Ovary (tissue), 9 donors: ENCODE results near the gene QSOX1. TPM values are rescaled to one million over a fixed set of nuclear protein-coding genes. Genes with fewer than 3 reads are reported as not detected.

Experiments
- DNase-seq, 5 donors: peaks; one replicate each; pipeline ENCODE4 v3.0.0-alpha.2; 2019 to 2020
- H3K27ac ChIP-seq, 2 donors: fragments of 200-600 bp; one replicate each; pipeline versions ENCODE4 v1.5.1 to v1.8.0; 2019 to 2022
- H3K27me3 ChIP-seq: fragments of 200-600 bp; one replicate; pipeline ENCODE4 v1.8.0; 2022
- H3K36me3 ChIP-seq: fragments of 200-600 bp; sonication (generic); one replicate; pipeline ENCODE4 v1.5.1; 2019
- H3K4me1 ChIP-seq: one replicate; pipeline ENCODE4 v1.8.1; 2013; ENCODE audit warnings: mild to moderate bottlenecking, moderate library complexity; ENCODE audit not compliant: insufficient read depth
- H3K4me3 ChIP-seq: fragments of 200-600 bp; sonication (generic); one replicate; pipeline ENCODE4 v1.5.1; 2017
- H3K9me3 ChIP-seq, 2 donors: fragments of 200-600 bp in 1 of 2; sonication (generic) in 1 of 2; one replicate each; pipeline versions ENCODE4 v1.5.1 to v1.8.1; 2013 to 2019; ENCODE audit warnings: mild to moderate bottlenecking in 1 of 2, moderate library complexity in 1 of 2
- CTCF ChIP-seq, 3 donors: fragments of 450-650 bp in 2 of 3; fragments of 200-600 bp in 1 of 3; IDR thresholded peaks; one replicate each; pipeline versions ENCODE4 v1.5.1 to v1.8.0; 2016 to 2022; ENCODE audit warnings: antibody characterized with exemption in 3 of 3, mild to moderate bottlenecking in 1 of 3
- EP300 ChIP-seq: sonication (generic); formaldehyde crosslinking; IDR thresholded peaks from one replicate; pipeline ENCODE4 v1.6.1; 2017; ENCODE audit warnings: antibody characterized with exemption
- POLR2A ChIP-seq: fragments of 450-650 bp; IDR thresholded peaks from one replicate; pipeline ENCODE4 v1.6.1; 2017; ENCODE audit warnings: antibody characterized with exemption, mild to moderate bottlenecking, moderate library complexity
- WGBS, 3 donors: extraction: QIAGEN DNeasy Blood & Tissue Kit in 1 of 3; methylation state at CpG; one replicate each; pipeline versions ENCODE4 v1.1.5 to v1.1.7; 2013 to 2017; 5-methylcytosine and 5-hydroxymethylcytosine counted together
- intact Hi-C, 4 donors: fragments of 100-400 bp; cut with DNase I; formaldehyde crosslinking; loops; one replicate each; pipeline versions ENCODE4 v1.11.0 to v1.15.1; 2022 to 2023
- polyA plus RNA-seq, 2 donors: library from polyadenylated mRNA; stranded (reverse); fragments of 200-250 nt in 1 of 2; fragments of 350-450 nt in 1 of 2; fragmentation: Illumina TruSeq in 1 of 2; extraction: RNeasy Lipid Tissue Mini Kit (QIAGEN cat#74804) in 1 of 2; gene quantifications; one replicate each; pipeline ENCODE4 v1.2.3, GENCODE V29; 2013 to 2014
- total RNA-seq, 7 donors: library from RNA; depleted of rRNA in 2 of 7; stranded (reverse); fragments of >200 nt in 2 of 7; fragmentation: NEBNext Ultra II Directional in 3 of 7; extraction: Animal tissue kit (Norgen Biotek cat#: 25700) in 3 of 7; gene quantifications; one replicate each; pipeline versions ENCODE4 v1.1.0 to v1.2.4, GENCODE V29; 2016 to 2023
- donor health status: DM: no; HTN: no; CAD: no; lungs with moderate emphysema.
- donor health status: DM: no; HTN: no; CAD: no.
- donor health status: Bipolar disorder and iron deficiency.
- donor health status: DM: yes; HTN: yes; CAD: no.
- donor health status: DM: no; HTN: no; CAD: no.
- donor health status: DM: yes; HTN: yes; CAD: no.

Gene QSOX1
- total and polyA plus RNA-seq, 9 donors, result 57.8 to 475 (median 155) TPM

GRCh38 chr1:180230791-180231505 is 76.3 kb downstream of the QSOX1 start:
- DNase-seq, result no peak
- Histone ChIP-seq H3K27me3 (peaks cover 5% of the 10 kb centered on the region), H3K4me1 (peaks cover 11% of the 10 kb centered on the region), H3K4me3 (peak overlapping the region; percentile 47), H3K27ac (no peak overlapping the region), H3K9me3 (no peaks in the 10 kb centered on the region), H3K36me3 (no peaks in the 10 kb centered on the region)
- intact Hi-C loops, result no loop called here
- TF ChIP-seq POLR2A, result no peak
- TF ChIP-seq CTCF (IDR thresholded peaks at IDR 0.05), result no peak
- TF ChIP-seq EP300, result no peak
- 1% methylated on average over 36 to 65 of the region's 65 CpGs for WGBS, 3 donors

- H3K27me3 ChIP-seq, result peaks cover 5% of the 10 kb centered on the region
- no peak overlapping the region for H3K27ac ChIP-seq
- peaks cover 11% of the 10 kb centered on the region for H3K4me1 ChIP-seq
- no peak for TF ChIP-seq EP300
- no peak for TF ChIP-seq CTCF (IDR thresholded peaks at IDR 0.05)
- TF ChIP-seq POLR2A, result no peak
- DNase-seq, result no peak
- WGBS, 3 donors, result 1% methylated on average over 28 to 37 of the region's 37 CpGs
- peak overlapping the region; percentile 47 for H3K4me3 ChIP-seq
- no peaks in the 10 kb centered on the region for H3K36me3 ChIP-seq
- H3K9me3 ChIP-seq, result no peaks in the 10 kb centered on the region
- intact Hi-C loops, result no loop called here
These were observed 76.8 kb downstream of the QSOX1 start for GRCh38 chr1:180231506-180231921.

- WGBS, 3 donors, result 5% methylated on average over 14 of the region's 14 CpGs
- H3K4me1 ChIP-seq, result peaks cover 11% of the 10 kb centered on the region
- peaks cover 5% of the 10 kb centered on the region for H3K27me3 ChIP-seq
- TF ChIP-seq POLR2A (no peak), EP300 (no peak), CTCF (IDR thresholded peaks at IDR 0.05) (no peak)
- intact Hi-C loops, result no loop called here
- H3K27ac ChIP-seq, result no peak overlapping the region
- H3K9me3 ChIP-seq, result no peaks in the 10 kb centered on the region
- no peak overlapping the region for H3K4me3 ChIP-seq
- DNase-seq, result no peak
- no peaks in the 10 kb centered on the region for H3K36me3 ChIP-seq
These were observed 77.3 kb downstream of the QSOX1 start for GRCh38 chr1:180231936-180232335.

GRCh38 chr1:180232521-180233043 is 77.9 kb downstream of the QSOX1 start:
- intact Hi-C loops, result no loop called here
- Histone ChIP-seq H3K36me3 (no peaks in the 10 kb centered on the region), H3K4me3 (no peak overlapping the region), H3K27me3 (peaks cover 5% of the 10 kb centered on the region), H3K4me1 (peaks cover 11% of the 10 kb centered on the region), H3K27ac (no peak overlapping the region), H3K9me3 (no peaks in the 10 kb centered on the region)
- 11 to 16% (median 12%) methylated on average over 11 of the region's 11 CpGs for WGBS, 3 donors
- TF ChIP-seq POLR2A (no peak), EP300 (no peak), CTCF (IDR thresholded peaks at IDR 0.05) (no peak)
- DNase-seq, result no peak
